B cell (primary cell): ENCODE results near the gene NTRK3.

Source experiments
- EZH2 ChIP-seq: IDR thresholded peaks from 2 replicates; pipeline ENCODE4 v1.6.1; 2012; ENCODE audit warnings: borderline replicate concordance, low read depth, mild to moderate bottlenecking, moderate library complexity, low read length; ENCODE audit not compliant: insufficient read depth, poor library complexity, severe bottlenecking
- TF ChIP-seq, protein P1 (sequence below): fragments of 200-600 bp; IDR thresholded peaks from one replicate; pipeline ENCODE4 v1.8.0; 2022; ENCODE audit warnings: antibody characterized with exemption, mild to moderate bottlenecking

DNA sequence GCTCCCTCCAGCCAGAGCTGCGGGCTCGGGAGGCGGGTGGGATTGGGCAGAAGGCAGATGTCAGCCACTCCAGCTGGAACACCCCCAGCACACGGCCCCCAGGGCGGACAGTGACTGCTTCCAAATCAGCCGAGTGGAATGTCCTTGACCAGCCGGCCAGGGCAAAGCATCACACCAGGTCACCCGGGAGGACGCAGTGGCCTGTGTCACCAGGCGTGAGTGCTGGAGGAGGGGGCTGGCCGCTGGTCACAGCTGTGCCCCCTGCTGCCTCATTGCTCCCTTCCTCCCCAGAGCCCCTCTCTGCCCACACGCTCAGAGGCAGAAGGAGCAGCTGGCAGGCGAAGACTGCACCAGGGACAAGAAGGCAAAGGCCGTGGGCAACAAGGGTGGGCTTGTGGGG, 33.5 kb downstream of the NTRK3 start:
- no peak for TF ChIP-seq EZH2
- TF ChIP-seq, protein P1, sequence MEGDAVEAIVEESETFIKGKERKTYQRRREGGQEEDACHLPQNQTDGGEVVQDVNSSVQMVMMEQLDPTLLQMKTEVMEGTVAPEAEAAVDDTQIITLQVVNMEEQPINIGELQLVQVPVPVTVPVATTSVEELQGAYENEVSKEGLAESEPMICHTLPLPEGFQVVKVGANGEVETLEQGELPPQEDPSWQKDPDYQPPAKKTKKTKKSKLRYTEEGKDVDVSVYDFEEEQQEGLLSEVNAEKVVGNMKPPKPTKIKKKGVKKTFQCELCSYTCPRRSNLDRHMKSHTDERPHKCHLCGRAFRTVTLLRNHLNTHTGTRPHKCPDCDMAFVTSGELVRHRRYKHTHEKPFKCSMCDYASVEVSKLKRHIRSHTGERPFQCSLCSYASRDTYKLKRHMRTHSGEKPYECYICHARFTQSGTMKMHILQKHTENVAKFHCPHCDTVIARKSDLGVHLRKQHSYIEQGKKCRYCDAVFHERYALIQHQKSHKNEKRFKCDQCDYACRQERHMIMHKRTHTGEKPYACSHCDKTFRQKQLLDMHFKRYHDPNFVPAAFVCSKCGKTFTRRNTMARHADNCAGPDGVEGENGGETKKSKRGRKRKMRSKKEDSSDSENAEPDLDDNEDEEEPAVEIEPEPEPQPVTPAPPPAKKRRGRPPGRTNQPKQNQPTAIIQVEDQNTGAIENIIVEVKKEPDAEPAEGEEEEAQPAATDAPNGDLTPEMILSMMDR: no peak
